ENCODE measurements around the gene FATE1. TPM values are rescaled to one million over a fixed set of nuclear protein-coding genes. Genes with fewer than 3 reads are reported as not detected.
"Not testable (repeated sequence)": the region's sequence is repeated elsewhere in the genome, so short reads cannot be mapped to it uniquely, and the experiment has no call there.

The FATE1 gene, protein sequence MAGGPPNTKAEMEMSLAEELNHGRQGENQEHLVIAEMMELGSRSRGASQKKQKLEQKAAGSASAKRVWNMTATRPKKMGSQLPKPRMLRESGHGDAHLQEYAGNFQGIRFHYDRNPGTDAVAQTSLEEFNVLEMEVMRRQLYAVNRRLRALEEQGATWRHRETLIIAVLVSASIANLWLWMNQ
- not detected in 2 replicates for total RNA-seq (2014; rRNA removed; shearing (Covaris generic))

DNA sequence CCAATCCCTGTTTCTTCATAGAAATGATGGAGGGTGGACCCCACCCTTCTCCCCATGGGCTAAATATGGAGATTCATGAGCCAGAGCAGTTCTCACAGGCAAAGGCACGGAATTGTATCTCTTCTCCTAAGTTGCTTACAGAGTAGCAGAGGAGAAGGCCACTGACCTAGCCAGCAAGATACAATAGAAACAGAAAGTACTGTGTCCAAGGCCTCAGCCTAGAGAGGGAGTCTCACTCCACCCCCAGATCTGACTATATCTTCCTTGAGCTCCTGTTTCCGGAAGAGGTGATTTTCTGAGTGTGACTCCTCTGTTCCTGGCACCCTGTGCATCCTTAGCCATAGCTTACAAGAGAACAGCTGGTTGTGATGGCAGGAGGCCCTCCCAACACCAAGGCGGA is at the start of gene FATE1:
FATE1 (plus strand) TSS at position 284 of the 400 bp plus-strand sequence; CDS start at position 369, 85 bp downstream.
- DNase-seq (ENCODE audit: low spot score): no peak

- no peak for DNase-seq (ENCODE audit: low spot score)
These were observed 40.6 kb upstream of the FATE1 start for GRCh38 chrX:151675121-151675746.

GRCh38 chrX:151676196-151676595 is 39.6 kb upstream of the FATE1 start:
- DNase-seq (ENCODE audit: low spot score): no peak

DNA sequence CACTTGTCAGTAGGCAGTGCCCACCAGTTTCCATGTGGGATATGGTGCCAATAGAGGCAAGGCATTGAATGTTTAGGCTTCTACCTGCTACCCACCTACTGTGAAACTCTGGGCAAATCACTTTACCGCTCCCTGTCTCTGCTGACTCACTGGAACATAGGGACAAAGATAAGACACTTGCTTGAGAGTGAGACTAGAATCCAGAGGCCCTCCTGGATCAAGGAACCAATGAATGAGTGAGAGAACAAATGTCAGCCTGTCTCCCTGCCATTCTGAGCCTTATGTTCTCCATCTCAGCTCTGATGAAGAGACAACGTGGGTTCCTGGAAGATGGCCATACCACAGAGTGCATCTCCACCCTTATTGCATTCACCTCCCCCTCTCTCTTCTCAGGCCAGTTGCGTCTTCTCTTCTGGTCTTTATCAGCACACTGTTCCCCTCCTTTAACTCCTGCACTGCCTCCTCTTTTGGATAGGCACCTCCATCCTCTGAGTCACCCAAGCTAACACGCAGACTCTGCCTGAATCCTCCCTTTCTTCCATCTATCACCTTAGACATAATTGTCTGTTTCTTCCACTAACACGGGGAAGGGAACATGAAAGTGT is 35.9 kb upstream of the FATE1 start:
- no peak for DNase-seq (ENCODE audit: low spot score)

DNA sequence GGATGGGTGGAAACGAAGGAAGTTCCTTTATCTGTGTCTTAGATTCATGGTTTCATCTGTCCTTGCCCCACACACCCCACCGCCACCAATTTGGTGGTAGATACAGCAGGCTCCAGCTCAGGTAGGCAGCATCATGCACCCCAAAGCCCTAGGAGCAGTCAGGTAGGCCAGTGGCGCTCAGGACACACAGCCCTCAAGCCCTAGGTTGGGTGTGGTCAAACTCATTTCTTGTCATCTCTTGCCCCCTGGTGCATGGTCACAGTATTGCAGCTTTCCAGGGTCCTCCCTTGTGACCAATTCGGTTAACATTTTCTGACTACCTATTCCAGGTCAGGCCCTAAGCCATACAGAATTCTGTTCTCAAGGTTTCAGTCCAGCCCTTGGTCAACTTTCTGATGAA is 35.0 kb upstream of the FATE1 start:
- DNase-seq (ENCODE audit: low spot score): peak; percentile 91

DNA sequence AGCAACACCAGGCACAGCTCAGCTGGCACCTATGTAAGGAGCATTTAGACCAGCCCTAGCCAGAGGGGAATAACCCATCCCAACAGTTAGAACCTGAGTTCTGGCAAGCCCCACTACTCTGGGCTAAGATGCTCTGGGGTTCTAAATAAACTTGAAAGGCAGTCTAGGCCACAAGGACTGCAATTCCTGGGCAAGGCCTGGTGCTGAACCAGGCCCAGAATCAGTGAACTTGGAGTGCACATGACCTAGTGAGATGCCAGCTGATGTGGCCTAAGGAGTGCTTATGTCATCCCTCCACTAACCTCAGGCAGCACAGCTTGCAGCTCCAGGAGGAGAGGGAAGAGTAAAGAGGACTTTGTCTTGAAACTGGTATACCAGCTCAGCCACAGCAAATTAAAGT is 28.2 kb upstream of the FATE1 start:
- DNase-seq (ENCODE audit: low spot score): no peak

DNA sequence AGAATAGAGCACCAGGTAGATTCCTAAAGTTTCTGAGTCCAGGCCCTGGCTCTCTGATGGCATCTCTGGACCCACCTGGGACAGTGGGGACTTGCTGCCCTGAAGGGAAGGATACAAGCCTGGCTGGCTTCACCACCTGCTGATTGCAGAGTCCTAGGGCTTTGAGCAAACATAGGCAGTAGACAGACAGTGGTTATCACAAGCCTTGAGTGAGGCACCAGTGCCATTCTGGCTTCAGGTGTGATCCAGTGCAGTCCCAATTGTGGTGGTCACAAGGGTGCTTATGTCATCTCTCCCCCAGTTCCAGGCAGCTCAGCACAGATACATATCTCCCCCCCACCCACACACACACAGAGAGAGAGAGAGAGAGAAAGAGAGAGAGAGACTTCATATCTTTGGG is 27.1 kb upstream of the FATE1 start:
- no peak for DNase-seq (ENCODE audit: low spot score)

DNA sequence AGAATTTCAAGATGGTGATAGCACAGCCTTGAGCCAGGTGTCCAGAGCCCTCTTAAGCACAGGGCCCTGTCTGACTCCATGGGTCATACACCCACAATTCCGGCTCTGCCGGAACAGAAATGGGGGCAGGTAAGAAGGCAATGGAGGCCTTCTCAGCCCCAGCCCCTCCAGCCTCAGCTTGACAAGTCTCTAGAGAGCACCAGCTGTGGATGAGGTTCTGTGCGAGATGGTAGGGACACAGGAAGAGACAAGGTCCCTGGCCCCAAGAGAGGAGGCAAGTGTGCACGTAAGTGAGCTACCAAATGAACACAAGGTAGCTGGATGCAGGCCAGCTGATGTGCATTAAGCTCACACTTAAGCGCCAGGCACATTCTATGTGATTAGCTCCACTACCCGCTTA is 23.0 kb upstream of the FATE1 start:
- no peak for DNase-seq (ENCODE audit: low spot score)

DNA sequence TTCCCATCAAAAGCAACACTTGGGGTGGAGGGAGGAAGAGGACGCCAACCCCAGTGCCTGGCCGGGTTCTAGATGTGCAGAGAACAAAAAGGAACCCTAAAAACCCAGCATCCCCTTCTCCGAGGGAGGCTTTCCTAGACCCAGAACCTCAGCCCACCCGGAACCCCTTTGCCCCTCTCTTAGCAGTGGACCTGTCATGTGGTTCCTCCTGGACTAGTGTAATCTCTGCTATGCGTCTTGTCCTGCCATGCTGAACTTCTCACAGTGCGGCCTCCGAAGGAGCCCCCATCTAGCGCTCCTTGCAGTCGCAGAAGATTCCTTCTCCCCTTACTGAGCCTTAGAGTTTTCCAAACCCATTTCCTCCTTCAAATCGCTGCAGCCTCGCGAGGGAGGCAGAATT is 21.7 kb upstream of the FATE1 start:
- DNase-seq (ENCODE audit: low spot score): no peak

- DNase-seq (ENCODE audit: low spot score): no peak
These were observed 20.9 kb upstream of the FATE1 start, which contains the start of gene PRRG3 for GRCh38 chrX:151694661-151695582. TSS of gene PRRG3 (plus strand) at chrX:151695458. CDS start at chrX:151698815, 3,357 bp downstream.

DNA sequence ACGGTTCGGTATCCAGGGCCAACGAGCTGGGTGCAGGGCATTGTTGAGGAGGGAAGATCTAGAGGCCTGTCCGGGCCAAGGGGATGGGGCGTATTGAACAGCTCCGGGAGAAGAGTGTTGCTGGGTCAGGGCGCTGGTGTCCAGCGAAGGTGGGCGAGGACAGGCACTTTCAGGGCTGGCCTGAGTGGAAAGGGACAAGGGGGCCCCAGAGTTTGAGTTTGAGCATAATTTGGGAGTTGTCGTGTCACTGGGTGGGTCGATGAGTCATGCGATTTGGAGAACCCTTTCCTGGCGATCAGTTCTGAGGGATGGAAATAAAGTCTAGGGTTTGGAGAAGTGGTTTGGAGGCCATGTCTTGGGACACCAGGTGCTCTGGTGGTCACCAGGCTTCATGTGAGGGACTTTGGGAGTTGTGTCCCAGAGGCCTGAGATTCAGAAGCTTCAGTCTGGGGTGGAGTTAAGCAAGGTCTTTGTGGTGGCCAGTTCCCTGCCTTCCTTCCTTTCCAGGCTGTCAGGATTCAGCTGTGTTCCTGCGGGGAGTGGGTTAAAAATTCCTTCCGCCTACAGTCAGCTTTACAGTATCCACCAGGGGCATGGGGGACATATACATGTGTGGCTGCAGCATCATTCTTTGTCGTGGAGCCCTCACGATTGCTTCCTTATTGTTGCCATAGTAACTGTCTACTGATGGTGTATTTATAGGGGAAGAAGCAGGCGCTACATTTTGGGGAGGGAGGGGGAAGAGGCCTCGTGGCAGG is 20.1 kb upstream of the FATE1 start:
- DNase-seq (ENCODE audit: low spot score): no peak

DNA sequence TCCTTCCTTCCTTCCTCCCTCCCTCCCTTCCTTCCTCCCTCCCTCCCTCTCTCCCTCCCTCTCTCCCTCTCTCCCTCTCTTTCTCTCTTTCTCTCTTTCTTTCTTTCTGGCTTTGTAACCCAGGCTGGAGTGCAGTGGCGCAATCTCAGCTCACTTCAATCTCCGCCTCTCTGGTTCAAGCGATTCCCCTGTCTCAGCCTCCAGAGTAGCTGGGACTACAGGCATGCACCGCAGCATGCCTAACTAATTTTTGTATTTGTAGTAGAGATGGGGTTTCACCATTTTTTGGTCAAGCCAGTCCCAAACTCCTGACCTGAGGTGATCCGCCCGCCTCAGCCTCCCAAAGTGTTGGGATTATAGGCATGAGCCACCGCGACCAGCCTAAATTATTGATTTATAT is 18.8 kb upstream of the FATE1 start:
- not testable (repeated sequence) for DNase-seq (ENCODE audit: low spot score)

- DNase-seq (ENCODE audit: low spot score): no peak
These were observed 18.3 kb upstream of the FATE1 start for GRCh38 chrX:151697522-151697921.

- DNase-seq (ENCODE audit: low spot score): no peak
These were observed 17.4 kb upstream of the FATE1 start for GRCh38 chrX:151698485-151698884.

DNA sequence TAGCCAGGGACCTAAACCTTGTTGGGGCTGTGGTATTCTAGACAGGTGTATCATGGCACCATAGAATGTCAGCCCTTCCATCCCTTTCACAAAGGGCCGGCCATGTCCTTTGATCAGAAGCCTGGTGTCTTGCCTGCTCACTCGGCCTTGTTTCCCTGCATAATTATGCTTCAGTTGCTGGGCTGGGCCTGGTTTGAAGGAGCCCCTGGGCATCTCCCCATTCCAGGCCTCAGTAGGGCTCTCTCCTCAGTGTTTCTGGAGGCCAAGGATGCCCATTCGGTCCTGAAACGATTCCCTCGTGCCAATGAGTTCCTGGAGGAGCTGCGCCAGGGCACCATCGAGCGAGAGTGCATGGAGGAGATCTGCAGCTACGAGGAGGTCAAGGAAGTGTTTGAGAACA is 16.1 kb upstream of the FATE1 start:
- no peak for DNase-seq (ENCODE audit: low spot score)

- DNase-seq (ENCODE audit: low spot score): no peak
These were observed 15.3 kb upstream of the FATE1 start for GRCh38 chrX:151700581-151700980.

GRCh38 chrX:151701071-151701470 is 14.8 kb upstream of the FATE1 start:
- DNase-seq (ENCODE audit: low spot score): no peak

- DNase-seq (ENCODE audit: low spot score): no peak
These were observed 14.3 kb upstream of the FATE1 start for GRCh38 chrX:151701531-151701930.

DNA sequence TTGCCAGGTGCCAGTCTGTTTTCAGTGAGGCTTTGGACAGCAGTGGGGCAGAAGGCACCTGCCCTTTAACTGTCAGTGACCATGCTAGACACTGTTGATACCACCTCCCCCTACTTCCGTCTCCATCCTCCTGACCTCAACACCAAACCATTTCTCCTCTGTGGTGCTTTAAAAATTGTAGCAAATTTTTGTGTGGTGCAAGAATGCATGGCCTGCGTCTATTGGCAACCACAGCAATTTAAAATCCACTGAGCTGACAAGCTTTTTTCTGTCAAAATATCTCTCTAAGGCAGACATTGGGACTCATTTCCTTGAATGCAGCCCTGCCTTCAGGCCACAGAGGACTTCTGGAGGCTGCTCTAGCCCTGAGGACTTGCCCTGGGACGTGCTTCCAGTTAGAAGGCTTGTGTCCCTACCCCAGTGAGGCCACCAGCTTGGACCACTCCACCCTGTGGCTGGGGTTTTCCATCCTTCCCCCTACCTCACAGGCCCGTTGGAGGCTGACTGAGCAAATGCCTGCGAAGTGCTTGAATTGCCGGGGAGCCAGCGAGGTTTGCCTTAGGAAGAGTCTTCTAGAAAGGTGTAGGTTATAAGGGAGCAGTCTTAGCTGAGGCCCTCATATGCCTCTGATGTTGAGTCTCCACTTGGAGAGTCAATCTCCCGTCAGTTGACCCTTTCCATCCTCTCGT is 13.7 kb upstream of the FATE1 start:
- DNase-seq (ENCODE audit: low spot score): no peak

- DNase-seq (ENCODE audit: low spot score): no peak
These were observed 13.0 kb upstream of the FATE1 start for GRCh38 chrX:151702741-151703340.

Measured in HT-29 (cell line).